NOMO-1 treated with dmso at 0.1 percent for 144 hours (cell line): ENCODE measurements around the gene SCAPER.

Experiments
- DNase-seq: peaks from one replicate; lab custom pipeline; 2025; ENCODE audit not compliant: unreplicated experiment; lab: John Stamatoyannopoulos, UW

The SCAPER gene

GRCh38 chr15:76343313-76343996 is 561.7 kb downstream of the SCAPER start:
- no peak for DNase-seq

- DNase-seq: no peak
Measured at GRCh38 chr15:76342382-76343201, 562.5 kb downstream of the SCAPER start.

DNA sequence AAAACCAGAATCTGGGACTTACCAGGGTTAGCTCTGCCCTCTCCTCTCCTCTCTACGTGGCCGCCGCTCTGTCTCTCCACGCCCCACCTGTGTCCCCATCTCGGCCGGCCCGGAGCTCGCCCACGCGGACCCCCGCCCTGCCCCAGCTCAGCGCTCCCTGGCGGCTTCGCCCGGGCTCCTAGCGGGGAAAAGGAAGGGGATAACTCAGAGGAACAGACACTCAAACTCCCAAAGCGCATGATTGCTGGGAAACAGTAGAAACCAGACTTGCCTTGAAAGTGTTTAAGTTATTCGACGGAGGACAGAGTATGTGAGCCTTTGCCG is 563.1 kb downstream of the SCAPER start:
- no peak for DNase-seq

DNA sequence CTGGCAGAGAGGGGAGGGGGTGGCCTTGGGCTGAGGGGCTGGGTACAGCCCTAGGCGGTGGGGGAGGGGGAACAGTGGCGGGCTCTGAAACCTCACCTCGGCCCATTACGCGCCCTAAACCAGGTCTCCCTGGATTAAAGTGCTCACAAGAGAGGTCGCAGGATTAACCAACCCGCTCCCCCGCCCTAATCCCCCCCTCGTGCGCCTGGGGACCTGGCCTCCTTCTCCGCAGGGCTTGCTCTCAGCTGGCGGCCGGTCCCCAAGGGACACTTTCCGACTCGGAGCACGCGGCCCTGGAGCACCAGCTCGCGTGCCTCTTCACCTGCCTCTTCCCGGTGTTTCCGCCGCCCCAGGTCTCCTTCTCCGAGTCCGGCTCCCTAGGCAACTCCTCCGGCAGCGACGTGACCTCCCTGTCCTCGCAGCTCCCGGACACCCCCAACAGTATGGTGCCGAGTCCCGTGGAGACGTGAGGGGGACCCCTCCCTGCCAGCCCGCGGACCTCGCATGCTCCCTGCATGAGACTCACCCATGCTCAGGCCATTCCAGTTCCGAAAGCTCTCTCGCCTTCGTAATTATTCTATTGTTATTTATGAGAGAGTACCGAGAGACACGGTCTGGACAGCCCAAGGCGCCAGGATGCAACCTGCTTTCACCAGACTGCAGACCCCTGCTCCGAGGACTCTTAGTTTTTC is 563.6 kb downstream of the SCAPER start:
- no peak for DNase-seq

GRCh38 chr15:76340803-76341365 is 564.3 kb downstream of the SCAPER start:
- no peak for DNase-seq

GRCh38 chr15:76340198-76340802 is 564.8 kb downstream of the SCAPER start:
- DNase-seq: no peak

DNA sequence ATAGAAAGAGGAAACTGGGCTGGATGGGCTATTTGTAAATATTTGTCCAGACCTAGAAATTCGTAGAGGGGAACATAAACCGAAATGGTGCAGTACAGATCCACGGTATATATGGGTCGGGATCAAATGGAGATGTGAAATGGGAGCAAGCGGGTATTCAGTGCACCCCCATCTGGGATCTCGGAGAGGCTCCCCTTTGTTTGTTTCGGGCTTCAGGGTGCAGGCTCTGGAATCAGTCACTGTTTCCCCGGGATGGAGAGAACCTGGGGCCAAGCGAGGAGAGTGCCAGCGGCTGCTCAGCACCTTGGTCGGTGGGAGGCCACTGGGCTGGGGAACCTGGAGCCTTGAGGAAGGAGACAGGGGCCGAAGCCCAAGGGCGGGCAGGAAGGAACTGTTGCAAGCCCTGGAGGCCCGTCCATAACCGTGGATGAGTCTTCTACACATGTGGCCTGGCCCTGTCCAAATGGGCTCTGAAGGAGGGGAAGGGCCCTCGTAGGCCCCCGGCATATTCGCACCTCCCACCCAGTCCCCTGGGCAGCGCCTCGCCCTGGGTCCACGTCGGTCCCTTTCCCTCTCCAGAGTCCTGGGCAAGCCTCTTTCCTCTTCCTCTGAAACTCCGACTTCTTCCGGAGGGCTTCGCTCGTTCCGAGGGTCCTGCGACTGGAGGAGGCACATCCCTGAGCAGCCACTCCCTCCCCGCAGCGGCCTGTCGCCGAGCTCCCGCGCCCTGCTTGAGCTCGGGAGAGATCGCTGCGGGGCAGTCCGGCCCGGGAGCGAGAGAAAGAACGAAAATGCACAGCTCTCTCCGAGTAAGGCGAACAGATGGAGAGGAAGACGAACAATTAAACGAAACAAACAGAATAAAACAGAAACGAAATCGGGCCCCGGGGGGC is 565.6 kb downstream of the SCAPER start:
- DNase-seq: peak; percentile 33

DNA sequence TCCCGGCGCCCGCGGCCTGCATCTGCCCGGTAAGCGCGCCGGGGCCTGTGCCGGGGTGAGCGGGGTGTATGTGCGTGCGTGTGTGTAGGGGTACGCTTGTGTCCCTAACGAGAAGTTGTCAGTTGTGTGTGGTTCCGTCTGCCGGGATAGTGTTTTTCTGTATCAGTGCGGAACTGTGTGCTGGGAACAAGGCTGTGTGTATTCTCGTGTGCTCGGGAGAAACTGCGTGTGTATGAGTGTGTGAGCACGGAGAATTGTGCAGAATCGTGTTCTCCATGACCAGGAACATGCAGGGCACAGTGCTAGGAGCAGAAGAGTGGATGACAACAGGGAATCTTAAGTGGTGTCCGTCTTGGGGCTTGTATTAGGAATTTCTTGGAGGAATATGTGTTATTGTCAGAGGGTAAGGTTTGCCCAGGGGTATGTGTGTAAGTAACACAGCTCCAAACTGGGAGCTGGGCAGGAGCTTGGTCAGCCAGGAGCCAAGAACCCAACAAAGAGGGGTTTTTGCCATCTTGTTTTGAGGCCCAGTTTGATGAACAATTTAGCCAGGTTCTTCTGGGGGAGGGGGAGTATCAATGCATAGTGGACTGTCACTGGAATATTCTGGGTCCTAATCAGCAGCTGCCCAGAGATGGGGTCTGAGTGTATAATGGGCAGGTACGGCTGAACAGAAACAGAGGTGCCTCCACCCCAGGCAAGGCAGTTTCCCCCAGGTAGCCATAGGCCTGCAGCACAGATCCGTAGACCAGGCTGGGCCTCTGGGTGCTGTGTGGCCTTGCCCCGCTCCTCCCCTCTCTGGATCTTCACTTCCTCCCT is 566.4 kb downstream of the SCAPER start:
- no peak for DNase-seq

DNA sequence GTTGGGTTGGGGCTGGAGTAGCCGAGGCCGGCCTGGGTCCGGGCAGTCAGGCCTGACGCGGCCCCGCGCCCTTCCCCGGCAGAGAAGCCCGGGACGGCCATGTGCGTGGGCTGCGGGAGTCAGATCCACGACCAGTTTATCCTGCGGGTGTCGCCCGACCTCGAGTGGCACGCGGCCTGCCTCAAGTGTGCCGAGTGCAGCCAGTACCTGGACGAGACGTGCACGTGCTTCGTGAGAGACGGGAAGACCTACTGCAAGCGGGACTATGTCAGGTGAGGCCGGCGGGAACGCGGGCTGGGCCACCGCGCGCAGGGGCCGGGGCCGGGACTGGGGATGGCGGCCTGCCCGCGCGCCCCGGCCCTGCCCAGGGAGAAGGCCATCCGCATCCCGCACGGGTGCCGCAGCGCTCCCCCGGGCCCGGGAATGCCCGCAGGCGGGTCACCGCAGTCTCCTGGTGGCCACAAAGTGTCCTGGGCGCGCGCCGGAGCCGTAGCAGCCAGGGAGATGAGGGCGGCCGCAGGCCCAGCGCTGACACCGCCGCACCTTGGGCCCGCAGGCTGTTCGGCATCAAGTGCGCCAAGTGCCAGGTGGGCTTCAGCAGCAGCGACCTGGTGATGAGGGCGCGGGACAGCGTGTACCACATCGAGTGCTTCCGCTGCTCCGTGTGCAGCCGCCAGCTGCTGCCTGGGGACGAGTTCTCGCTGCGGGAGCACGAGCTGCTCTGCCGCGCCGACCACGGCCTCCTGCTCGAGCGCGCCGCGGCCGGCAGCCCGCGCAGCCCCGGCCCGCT is 567.2 kb downstream of the SCAPER start:
- DNase-seq: no peak

GRCh38 chr15:76337059-76337695 is 568.0 kb downstream of the SCAPER start:
- DNase-seq: no peak

GRCh38 chr15:76336254-76337058 is 568.7 kb downstream of the SCAPER start, which contains the start of gene ISL2:
ISL2 (plus strand) TSS chr15:76336773; CDS start chr15:76336884, 111 bp downstream.
- no peak for DNase-seq

- DNase-seq: no peak
Measured at GRCh38 chr15:76335307-76336253, 569.6 kb downstream of the SCAPER start.

DNA sequence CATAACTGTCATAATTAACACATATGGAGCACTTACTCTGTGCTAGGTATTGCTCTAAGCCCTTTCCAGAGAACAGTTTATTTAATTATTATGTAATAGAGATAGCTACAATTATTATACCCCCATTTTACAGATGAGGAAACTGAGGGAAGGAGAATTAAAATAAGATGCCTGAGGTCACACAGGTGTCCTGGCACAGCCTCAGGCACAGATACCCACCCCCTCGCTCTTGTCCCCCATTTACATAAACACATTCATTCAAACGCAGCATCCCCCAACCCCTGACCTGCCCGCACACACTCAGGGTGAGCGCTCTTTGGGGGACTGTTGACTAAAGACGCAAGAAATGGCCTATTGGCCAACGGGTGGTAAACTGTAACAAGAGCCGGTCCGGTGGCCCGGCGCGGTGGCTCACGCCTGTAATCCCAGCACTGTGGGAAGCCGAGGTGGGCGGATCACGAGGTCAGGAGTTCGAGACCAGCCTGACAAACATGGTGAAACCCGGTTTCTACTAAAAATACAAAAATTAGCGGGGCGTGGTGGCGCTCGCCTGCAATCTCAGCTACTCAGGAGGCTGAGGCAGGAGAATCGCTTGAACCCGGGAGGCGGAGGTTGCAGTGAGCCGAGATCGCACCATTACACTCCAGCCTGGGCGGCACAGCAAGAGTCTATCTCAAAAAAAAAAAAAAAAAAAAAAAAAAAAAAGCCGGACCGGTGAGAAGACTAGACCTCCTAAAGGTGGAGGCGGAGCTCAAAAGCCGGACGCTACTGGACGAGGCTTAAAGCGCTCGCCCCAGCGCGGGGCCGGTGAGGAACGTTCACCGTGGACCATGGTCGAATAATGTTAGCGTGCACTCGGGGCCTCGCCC is 570.5 kb downstream of the SCAPER start:
- DNase-seq: no peak

- DNase-seq: no peak
Measured at GRCh38 chr15:76333720-76334437, 571.3 kb downstream of the SCAPER start.

DNA sequence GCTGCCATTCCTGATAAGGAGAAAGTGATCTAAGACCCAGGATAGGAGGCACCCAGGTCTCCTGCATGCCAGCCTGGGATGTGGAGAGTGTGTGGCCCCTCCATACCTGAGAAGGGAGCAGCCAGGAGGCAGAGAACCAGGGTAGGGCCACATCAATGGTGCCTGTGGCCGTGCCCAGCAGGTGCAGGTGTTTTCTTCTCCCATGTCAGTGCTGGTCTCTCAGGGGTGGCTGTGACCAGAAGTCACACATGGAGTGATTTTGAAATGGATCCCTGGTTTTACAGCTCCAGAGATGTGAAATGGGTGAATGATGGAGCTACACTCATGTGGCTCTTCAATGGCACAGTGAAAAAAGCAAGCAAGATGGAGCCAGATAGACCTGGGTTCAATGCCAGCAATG is 571.8 kb downstream of the SCAPER start:
- DNase-seq: no peak
